Caco-2 (cell line): ENCODE results near the gene NAXD. TPM values are rescaled to one million over a fixed set of nuclear protein-coding genes. Genes with fewer than 3 reads are reported as not detected.

Source experiments
- BruUV-seq: library from RNA; stranded (reverse); fragments of 400-500 nt; replicated peaks from 2 replicates; lab custom pipeline; 2021; lab: Mats Ljungman, UMichigan
- CTCF ChIA-PET: fragments of 300-600 bp; sonication (Branson Sonifier 250); formaldehyde crosslinking; loops from one replicate; lab custom pipeline; 2022; ENCODE audit warnings: antibody characterized with exemption; lab: Charles Lee
- POLR2A ChIA-PET: fragments of 300-600 bp; sonication (Branson Sonifier 250); formaldehyde crosslinking; loops from one replicate; lab custom pipeline; 2022; ENCODE audit warnings: antibody characterized with exemption; lab: Charles Lee
- DNase-seq, 2 experiments: peaks; one replicate each; pipeline versions ENCODE4 v3.0.0 to v3.0.0-alpha.2; 2020 to 2022
- H3K27me3 ChIP-seq: replicated peaks from 2 replicates; pipeline ENCODE4 v1.6.0; 2011; ENCODE audit warnings: low read length; ENCODE audit not compliant: control insufficient read depth, insufficient read depth
- H3K36me3 ChIP-seq: 2 replicates; pipeline ENCODE4 v1.5.1; 2011; ENCODE audit warnings: low read length; ENCODE audit not compliant: control insufficient read depth, insufficient read depth
- H3K4me1 ChIP-seq: fragments of 250-450 bp; sonication (Bioruptor Pico); 2 replicates; pipeline ENCODE4 v1.5.1; 2020; ENCODE audit warnings: mild to moderate bottlenecking
- H3K4me3 ChIP-seq: 2 replicates; pipeline ENCODE4 v1.5.1; 2011; ENCODE audit warnings: low read depth, mild to moderate bottlenecking, control low read depth, low read length
- H3K9me3 ChIP-seq: fragments of 250-450 bp; sonication (Bioruptor Pico); 2 replicates; pipeline ENCODE4 v1.5.1; 2020; ENCODE audit warnings: mild to moderate bottlenecking, moderate library complexity
- H3K27ac Mint-ChIP-seq: one replicate; pipeline ENCODE4 v1.8.0; 2022; ENCODE audit warnings: mixed read lengths; ENCODE audit not compliant: unreplicated experiment
- H3K27me3 Mint-ChIP-seq: one replicate; pipeline ENCODE4 v1.8.0; 2022; ENCODE audit warnings: mixed read lengths; ENCODE audit not compliant: insufficient read depth, unreplicated experiment
- H3K36me3 Mint-ChIP-seq: one replicate; pipeline ENCODE4 v1.8.0; 2022; ENCODE audit warnings: mild to moderate bottlenecking, mixed read lengths; ENCODE audit not compliant: insufficient read depth, unreplicated experiment
- H3K4me1 Mint-ChIP-seq: one replicate; pipeline ENCODE4 v1.8.0; 2022; ENCODE audit warnings: low read depth, mixed read lengths; ENCODE audit not compliant: unreplicated experiment
- H3K4me3 Mint-ChIP-seq: one replicate; pipeline ENCODE4 v1.8.0; 2022; ENCODE audit warnings: mild to moderate bottlenecking, moderate library complexity, mixed read lengths; ENCODE audit not compliant: unreplicated experiment
- H3K9me3 Mint-ChIP-seq: one replicate; pipeline ENCODE4 v1.8.0; 2022; ENCODE audit warnings: mixed read lengths; ENCODE audit not compliant: unreplicated experiment
- intact Hi-C: fragments of 100-400 bp; cut with micrococcal nuclease; formaldehyde crosslinking; loops from one replicate; pipeline ENCODE4 v1.10.0; 2022; ENCODE audit not compliant: unreplicated experiment
- total RNA-seq: library from RNA; stranded (reverse); gene quantifications from 2 replicates; pipeline ENCODE4 v1.2.3, GENCODE V29; 2022
- TF ChIP-seq, protein P1 (sequence below), 2 experiments: fragments of 200-600 bp in 1 of 2; IDR thresholded peaks; 1 replicate in 1 of 2; 2 replicates in 1 of 2; pipeline versions ENCODE4 v1.5.1 to v1.8.0; 2011 to 2022; ENCODE audit warnings: antibody characterized with exemption in 1 of 2, control low read depth in 1 of 2, inconsistent platforms in 1 of 2, low read depth in 1 of 2, low read length in 1 of 2, mild to moderate bottlenecking in 1 of 2, moderate library complexity in 1 of 2; ENCODE audit not compliant: insufficient read depth in 1 of 2, severe bottlenecking in 1 of 2, unreplicated experiment in 1 of 2

Gene NAXD
- total RNA-seq, 1 experiment from 2014 or later: 51.5 TPM

DNA sequence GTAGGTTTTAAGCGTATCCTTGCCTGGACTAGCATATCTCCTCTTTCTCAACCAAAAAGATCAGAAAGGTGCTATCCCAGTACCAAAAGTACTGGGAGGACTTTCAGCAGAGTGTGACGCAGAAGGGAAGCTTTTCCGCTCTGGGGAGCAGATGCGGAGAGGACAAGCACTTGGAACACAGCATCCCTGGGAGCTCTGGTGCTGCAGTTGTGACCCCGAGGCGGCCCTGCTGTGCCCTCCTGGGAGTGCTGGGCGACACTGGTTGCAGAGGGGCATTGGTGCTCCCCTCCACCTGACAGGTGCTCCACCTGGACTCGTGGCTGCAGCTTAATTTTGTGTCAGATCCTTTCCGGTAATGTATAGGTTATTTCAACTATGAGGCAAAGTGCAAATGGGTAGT lies 3.4 kb downstream of the NAXD start:
- no peaks in the 10 kb centered on the region for H3K27me3 ChIP-seq
- intact Hi-C loops: no loop called here
- peaks cover 53% of the 10 kb centered on the region for H3K36me3 Mint-ChIP-seq
- no peaks in the 10 kb centered on the region for H3K9me3 ChIP-seq
- H3K4me3 ChIP-seq: no peak overlapping the region
- H3K27ac Mint-ChIP-seq: no peak overlapping the region
- H3K4me1 Mint-ChIP-seq: no peaks in the 10 kb centered on the region
- ChIA-PET CTCF (no interaction called here), POLR2A (no interaction called here)
- DNase-seq: no peak
- TF ChIP-seq, protein P1, sequence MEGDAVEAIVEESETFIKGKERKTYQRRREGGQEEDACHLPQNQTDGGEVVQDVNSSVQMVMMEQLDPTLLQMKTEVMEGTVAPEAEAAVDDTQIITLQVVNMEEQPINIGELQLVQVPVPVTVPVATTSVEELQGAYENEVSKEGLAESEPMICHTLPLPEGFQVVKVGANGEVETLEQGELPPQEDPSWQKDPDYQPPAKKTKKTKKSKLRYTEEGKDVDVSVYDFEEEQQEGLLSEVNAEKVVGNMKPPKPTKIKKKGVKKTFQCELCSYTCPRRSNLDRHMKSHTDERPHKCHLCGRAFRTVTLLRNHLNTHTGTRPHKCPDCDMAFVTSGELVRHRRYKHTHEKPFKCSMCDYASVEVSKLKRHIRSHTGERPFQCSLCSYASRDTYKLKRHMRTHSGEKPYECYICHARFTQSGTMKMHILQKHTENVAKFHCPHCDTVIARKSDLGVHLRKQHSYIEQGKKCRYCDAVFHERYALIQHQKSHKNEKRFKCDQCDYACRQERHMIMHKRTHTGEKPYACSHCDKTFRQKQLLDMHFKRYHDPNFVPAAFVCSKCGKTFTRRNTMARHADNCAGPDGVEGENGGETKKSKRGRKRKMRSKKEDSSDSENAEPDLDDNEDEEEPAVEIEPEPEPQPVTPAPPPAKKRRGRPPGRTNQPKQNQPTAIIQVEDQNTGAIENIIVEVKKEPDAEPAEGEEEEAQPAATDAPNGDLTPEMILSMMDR (IDR thresholded peaks at IDR 0.05; ENCODE audit: insufficient read depth in 1 of 2, low read depth in 1 of 2, low read length in 1 of 2, severe bottlenecking in 1 of 2, unreplicated experiment in 1 of 2): no peak
- H3K27me3 Mint-ChIP-seq: no peaks in the 10 kb centered on the region
- peaks cover 5% of the 10 kb centered on the region for H3K36me3 ChIP-seq
- BruUV-seq: no TSS peak
- H3K4me1 ChIP-seq: peaks cover 27% of the 10 kb centered on the region
- no peak overlapping the region for H3K4me3 Mint-ChIP-seq
- no peaks in the 10 kb centered on the region for H3K9me3 Mint-ChIP-seq

DNA sequence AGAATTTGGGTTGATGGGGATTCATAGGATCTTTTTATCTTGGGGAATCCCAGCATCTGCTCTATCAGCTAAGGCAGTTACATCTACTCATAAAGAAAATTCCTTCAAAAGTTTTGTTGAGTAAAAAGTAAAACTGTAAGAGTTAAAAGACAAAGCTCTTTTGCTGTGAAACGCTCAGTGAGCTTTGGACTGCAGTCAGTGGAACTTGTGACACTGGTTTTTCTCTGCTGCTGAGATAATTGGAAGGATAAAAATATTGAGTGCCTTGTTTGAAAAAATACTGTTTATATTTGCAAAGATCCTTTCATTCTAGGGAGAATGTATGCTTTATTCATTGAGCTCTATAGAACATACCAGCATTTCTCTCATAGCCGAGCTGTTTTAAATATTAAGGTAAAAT lies 5.3 kb downstream of the NAXD start:
- ChIA-PET CTCF (interaction anchor here (0.7 kb wide), 3 partner anchors 62 to 429 kb away, joined by 3 to 6 read pairs (median 6); no protein-coding TSS in a partner anchor), POLR2A (interaction anchor here (0.7 to 0.8 kb wide), 2 partner anchors 85 to 95 kb away, joined by 3 read pairs; partner anchors contain the start of gene CARS2)
- Mint-ChIP-seq H3K27me3 (no peaks in the 10 kb centered on the region), H3K36me3 (peaks cover 43% of the 10 kb centered on the region), H3K9me3 (no peaks in the 10 kb centered on the region), H3K4me1 (peaks cover 3% of the 10 kb centered on the region), H3K4me3 (no peak overlapping the region), H3K27ac (no peak overlapping the region)
- no peaks in the 10 kb centered on the region for H3K9me3 ChIP-seq
- BruUV-seq: no TSS peak
- H3K36me3 ChIP-seq: peaks cover 5% of the 10 kb centered on the region
- no peak for DNase-seq
- H3K4me1 ChIP-seq: peaks cover 21% of the 10 kb centered on the region
- no peak overlapping the region for H3K4me3 ChIP-seq
- H3K27me3 ChIP-seq: no peaks in the 10 kb centered on the region
- TF ChIP-seq, protein P1 (IDR thresholded peaks at IDR 0.05; ENCODE audit: insufficient read depth in 1 of 2, low read depth in 1 of 2, low read length in 1 of 2, severe bottlenecking in 1 of 2, unreplicated experiment in 1 of 2): no peak
- intact Hi-C loops: no loop called here

DNA sequence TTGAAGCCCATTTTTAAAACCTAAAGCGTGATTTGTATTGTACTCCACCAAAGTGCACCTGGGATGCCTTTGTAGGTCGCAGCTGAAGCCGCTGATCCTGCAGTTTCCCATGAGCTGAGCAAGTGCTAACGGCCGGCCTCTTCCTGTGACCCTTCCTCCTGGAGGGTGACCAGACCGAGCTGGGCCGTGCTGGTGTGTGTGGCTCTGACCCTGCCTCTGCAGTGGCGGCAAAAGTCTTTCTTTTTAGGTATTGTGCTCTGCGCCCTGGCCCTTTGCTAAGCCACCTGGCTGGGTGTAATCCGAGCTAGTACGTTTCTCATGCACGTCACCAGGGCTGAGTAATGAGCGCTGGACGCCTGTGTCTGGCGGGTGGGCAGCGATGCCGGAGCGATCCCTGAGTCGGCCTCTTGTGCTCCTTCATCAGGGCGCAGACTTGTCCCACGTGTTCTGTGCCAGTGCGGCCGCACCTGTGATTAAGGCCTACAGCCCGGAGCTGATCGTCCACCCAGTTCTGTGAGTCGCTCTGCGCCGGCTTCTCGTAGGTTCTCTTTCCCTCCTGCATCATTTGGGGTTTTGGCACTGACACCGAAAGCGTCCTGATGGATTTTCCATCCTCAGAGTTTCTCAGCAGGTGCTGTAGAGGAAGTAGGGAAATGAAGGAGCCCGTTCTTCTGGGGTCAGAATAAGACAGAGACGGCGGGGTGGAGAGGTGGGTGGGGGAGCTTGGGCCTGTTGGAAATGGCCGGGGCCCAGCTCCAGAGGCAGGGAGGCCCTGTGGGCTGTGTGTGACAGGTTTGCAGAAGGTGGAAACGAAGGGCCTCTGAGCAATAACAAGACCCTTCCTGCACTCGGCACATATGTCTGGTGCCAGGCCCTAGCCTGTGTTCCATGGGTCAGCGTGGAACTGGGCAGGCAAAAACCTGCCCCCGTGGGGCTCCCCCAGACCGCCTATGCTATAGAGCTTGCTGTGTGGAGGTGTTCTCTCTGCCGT lies 9.7 kb downstream of the NAXD start:
- no peak overlapping the region for H3K4me3 ChIP-seq
- no TSS peak for BruUV-seq
- no peak for DNase-seq
- peaks cover 44% of the 10 kb centered on the region for H3K36me3 Mint-ChIP-seq
- no peaks in the 10 kb centered on the region for H3K27me3 Mint-ChIP-seq
- H3K4me1 Mint-ChIP-seq: peaks cover 12% of the 10 kb centered on the region
- H3K36me3 ChIP-seq: peaks cover 5% of the 10 kb centered on the region
- TF ChIP-seq, protein P1 (IDR thresholded peaks at IDR 0.05; ENCODE audit: insufficient read depth in 1 of 2, low read depth in 1 of 2, low read length in 1 of 2, severe bottlenecking in 1 of 2, unreplicated experiment in 1 of 2): no peak
- H3K27ac Mint-ChIP-seq: peak overlapping the region; percentile 1
- ChIA-PET CTCF (no interaction called here), POLR2A (interaction anchor here (0.9 kb wide), 1 partner anchor 24 kb away, joined by 4 read pairs; no protein-coding TSS in a partner anchor)
- peaks cover 4% of the 10 kb centered on the region for H3K4me1 ChIP-seq
- no peak overlapping the region for H3K4me3 Mint-ChIP-seq
- H3K9me3 ChIP-seq: no peaks in the 10 kb centered on the region
- H3K27me3 ChIP-seq: no peaks in the 10 kb centered on the region; the same call in 1 of the 2 replicates
- intact Hi-C loops: no loop called here
- no peaks in the 10 kb centered on the region for H3K9me3 Mint-ChIP-seq
